HG03460 (cell line): ENCODE results near the gene TEF.

Experiments used
- ATAC-seq: cut with Tn5 transposase; IDR thresholded peaks from one replicate; pipeline ENCODE4 v1.9.1; 2021; ENCODE audit not compliant: unreplicated experiment

TEF gene

DNA sequence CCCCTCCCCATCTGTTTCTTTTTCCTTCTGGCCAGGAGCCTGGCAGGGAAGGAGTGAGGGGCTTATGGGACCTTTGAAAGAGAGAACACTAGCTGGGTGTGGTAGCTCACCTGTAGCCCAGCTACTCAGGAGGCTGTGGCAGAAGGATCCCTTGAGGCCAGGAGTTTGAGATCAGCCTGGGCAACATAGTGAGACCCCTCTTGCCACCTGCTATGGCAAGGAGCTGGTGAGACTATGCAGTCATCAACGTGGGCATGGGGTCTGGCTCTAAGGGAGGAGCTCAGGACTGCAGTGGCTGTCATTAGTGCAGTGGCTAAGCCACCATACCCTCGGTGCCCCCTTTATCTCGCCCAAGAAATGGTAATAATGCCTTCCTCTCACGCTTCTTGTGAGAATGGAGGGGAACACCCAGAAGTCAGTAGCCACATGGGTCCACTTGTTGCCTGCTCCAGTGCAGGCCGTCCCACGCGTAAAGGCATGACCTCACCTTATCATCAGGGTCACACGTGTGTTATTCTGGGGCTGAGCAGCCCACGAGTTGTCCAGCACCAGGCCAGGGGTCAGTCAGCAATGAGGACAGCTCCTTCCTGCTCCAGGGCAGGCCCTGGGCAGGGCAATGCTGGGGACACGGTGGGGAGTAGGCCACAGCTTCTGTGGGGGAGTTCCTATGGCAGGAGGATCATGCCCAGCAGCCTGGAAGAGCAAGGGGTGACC is 27.7 kb upstream of the TEF start:
- no peak for ATAC-seq

DNA sequence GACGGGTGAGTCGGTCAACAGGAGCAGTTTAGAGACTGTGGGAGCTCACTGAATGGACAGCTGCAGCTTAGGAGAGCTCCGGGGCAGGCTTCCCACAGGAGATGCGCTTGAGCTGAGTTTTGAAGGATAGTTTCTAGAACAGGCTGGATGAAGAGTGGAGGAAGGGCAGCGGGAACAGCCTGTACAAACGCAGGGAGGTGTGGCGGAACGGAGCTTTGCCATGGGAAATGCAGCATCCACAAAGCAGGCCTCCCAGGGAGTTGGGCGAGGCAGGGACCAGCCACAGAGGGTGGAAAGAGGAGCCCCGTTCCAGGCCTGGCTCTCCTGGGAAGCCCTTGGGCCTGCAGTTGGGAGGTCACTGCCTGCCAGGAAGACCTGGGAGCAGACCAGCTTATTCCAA is 26.8 kb upstream of the TEF start:
- no peak for ATAC-seq

DNA sequence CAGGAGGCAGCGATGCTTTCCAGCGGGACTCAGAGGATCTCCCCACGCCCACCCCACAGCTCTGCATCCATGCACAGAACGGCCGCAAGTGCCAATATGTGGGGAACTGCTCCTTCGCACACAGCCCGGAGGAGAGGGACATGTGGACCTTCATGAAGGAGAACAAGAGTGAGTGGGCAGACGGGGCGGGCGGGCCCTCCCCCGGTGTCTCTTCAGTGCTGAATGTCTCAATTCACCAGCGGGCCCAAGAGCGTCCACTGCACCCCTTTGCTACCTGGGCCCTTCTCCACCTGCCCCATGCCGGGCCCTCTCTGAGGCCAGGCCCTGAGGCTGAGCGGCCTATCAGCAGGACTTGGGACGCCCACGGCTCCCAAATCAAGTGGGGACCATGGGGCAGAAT is 25.8 kb upstream of the TEF start:
- ATAC-seq = no peak

DNA sequence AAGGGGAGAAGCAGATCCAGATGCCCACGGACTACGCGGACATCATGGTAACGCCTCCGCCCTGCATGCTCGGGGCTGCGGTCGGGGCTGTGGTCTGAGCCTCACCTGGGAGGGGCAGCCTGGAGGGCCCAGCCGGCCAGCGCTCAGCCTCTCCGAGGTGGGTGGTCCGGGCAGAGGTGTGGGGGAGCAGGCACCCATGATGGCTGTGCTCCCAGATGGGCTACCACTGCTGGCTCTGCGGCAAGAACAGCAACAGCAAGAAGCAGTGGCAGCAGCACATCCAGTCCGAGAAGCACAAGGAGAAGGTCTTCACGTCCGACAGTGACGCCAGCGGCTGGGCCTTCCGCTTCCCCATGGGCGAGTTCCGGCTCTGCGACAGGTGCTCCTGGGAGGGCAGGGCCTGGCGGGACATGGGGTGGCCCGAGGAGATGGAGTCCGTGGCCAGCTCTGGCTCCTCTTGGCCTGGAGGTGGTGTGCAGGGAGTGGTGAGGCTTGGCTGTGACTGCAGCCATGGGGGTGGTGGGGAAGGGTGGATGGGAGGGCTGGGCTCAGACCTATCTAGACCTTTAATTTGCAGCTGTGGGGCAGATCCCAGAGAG is 25.2 kb upstream of the TEF start:
- no peak for ATAC-seq

DNA sequence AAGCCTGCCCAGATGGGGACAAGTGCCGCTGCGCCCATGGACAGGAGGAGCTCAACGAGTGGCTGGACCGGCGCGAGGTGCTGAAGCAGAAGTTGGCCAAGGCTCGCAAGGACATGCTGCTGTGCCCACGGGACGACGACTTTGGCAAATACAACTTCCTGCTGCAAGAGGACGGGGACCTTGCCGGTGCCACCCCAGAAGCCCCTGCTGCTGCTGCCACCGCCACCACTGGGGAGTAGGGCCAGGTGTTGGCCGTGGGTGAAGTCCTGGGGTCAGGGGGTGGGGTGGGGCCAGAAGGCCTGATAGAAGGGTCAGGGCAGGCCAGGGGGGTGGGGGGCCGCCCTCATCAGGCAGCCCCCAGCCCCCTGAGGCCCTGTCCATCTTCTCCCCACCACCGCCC is 24.6 kb upstream of the TEF start:
- ATAC-seq = no peak

DNA sequence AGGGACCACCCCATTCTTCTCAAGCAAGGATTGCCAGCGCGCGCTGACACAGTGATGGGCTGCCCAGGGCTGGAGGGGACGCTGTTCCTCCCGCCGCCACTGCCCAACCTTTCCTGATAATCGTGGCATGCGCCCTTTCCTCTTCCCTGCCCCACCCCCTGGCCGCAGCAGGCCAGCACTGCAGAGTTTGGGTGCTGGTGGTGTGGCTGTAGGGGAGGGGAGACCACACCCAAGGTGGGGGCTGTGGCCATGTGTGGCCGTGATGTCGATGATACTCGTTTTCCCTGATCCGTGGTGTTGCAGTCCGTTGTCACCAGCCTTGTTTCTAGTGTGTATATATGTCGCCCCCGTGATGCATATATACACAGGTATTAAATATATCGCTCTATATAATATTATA is 22.8 kb upstream of the TEF start:
- no peak for ATAC-seq

DNA sequence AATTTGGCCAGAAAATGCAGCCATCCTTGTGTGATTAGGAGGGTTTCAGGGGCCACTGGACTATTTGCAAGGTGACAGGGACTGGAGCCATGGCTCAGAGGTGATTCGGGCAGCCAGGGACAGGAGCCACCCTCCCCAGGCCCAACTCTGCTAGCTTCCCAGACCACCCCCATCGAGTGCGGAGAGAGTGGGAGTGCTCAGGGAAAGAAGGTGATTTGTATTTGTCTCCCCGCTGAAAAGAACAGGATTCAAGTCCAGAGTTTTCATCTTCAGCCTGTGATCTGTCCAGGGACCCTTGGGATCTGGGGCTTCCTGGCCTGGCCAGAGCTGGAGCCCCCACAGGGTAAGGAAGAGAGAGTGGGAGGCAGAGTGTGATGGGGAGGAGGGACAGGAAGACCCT is 22.4 kb upstream of the TEF start:
- no peak for ATAC-seq

DNA sequence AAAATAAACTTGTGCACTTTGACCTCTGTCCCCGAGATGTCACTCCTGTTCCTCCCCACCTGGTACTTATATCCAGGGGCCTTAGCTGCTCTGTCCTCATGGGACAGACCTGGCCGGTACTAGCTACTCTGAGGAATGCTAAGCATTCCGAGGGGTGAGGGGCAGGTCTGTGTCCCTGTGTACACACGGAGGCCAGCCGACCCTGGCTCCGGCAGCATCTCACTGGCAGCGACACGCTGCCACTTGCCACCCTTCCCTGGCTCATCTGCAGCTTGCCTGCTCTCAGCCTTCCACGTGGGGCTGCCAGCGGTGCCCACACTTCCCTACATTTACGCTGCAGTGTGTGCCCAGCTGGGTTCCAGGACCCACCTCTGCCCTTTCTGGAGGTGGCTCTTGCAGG is 21.6 kb upstream of the TEF start:
- ATAC-seq = no peak

DNA sequence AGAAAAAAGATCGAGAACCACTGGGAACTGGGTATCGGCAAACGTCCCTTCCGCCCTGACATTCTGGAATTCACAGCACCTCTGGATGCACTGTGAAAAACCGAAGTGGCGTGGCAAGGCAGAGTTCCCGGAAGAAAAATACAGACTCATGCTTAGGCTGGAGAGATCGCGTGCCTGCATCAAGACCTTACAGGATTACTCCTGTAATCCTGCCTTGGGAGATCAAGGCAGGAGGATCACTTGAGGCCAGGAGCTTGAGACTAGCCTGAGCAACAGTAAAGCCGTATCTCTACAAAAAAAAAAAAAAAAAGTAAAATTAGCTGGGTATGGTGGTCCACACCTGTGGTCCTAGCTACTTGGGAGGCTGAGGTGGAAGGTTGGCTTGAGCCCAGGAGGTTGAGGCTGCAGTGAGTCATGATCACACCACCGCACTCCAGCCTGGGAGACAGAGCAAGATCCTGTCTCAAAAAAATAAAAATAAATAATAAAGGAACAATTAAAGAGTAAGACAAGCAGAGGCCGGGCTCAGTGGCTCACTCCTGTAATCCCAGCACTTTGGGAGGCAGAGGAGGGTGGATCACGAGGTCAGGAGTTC is 19.9 kb upstream of the TEF start:
- no peak for ATAC-seq

DNA sequence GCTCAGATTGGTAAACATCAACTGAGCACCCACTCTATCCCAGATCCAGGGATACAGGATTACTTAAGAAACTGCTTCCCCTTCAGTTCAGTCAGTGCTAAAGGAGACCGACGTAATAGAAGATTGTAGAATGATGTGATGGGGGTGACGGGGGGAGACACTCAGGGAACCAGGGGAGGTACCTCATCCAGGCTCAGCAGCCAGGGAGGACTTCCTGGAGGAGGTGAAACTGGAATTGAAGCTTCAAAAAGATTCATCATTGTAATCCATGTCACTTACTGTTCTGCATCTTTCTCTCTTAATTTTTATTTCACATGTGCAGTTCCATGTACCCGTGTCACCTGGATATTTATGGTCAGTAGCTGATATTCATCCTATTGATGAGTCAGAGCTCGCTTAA is 19.1 kb upstream of the TEF start:
- ATAC-seq = no peak

DNA sequence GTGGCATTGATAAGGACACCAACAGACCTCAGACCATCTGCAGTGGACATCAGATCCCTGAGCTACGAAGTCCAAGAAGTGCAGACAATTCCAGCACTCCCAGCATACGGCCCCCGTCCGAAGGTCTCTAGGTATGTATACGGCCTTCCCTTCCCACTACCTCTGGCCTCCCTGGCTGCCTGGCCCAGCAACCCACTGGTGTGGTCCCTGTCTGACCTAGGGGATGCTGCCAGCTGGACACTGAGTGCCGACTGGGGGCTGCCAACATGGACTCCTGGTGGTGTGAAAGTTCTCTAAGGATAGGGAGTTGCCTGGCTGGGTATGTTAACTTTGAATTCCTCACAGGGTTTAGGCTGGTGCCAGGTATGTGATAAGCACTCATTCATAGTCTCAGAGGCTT is 17.5 kb upstream of the TEF start:
- no peak for ATAC-seq

DNA sequence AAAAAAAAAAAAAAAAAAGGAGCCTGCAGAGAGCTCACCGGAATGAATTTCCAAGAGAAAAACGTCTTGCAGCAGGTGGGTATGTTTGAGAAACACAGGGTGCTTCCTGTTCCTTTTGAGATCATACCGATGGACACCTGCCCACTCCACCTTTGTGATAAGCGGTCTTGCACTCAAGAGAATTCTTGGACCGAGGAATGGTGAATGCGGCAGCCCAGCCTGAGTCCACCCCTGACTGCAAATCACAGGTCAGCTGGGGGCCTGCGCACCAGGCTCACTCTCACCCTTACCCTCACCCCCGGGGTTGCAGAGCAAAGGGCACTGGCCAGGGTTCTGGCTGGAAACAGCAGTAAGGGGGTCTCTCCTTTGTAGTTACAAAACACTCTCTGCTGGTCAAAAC is 16.8 kb upstream of the TEF start:
- ATAC-seq = no peak

DNA sequence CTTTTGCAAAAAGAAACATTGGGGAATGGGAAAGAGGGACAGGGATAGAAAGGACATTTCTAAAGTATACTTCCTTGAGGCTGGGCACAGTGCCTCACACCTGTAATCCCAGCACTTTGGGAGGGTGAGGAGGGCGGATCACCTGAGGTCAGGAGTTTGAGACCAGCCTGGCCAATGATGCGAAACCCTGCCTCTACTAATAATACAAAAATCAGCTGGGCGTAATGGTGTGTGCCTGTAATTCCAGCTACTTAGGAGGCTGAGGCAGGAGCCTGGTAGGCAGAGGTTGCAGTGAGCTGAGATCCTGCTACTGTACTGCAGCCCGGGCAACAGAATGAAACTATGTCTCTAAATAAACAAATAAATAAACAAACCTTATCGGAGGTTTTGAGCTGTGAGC is 16.3 kb upstream of the TEF start:
- no peak for ATAC-seq

DNA sequence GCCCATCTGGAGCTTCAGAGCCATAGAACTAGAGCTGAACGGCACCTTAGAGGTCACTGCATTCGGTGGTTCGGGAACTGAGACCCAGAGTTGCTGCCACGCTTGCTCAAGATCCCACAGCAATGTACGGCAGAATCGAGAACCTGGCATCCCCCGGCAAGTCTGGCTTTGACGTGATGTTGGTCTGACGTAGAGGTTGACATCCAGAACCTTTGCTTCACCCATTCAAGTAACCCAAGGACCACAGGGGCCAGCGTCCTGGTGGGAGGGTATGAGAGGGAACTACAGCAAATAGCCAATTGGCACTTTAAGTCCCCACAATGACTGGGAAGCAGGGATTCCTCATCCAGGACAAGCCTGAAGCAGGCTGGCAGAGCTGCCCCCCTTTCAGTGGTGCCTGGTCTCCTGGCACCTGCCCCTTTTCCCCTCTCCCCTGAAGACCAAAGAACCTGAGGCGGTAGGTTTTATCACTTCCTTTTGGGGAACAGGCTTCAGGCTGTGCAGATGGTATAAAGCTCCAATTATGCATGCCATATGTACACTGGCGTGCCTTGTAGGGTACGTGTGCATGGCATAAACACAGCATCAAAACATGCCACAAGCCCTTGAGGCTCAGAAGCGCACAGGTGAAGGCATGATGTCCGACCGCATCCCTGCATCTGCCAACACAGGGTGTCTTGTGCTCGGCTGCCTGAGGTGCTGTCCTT is 15.3 kb upstream of the TEF start:
- ATAC-seq = no peak

DNA sequence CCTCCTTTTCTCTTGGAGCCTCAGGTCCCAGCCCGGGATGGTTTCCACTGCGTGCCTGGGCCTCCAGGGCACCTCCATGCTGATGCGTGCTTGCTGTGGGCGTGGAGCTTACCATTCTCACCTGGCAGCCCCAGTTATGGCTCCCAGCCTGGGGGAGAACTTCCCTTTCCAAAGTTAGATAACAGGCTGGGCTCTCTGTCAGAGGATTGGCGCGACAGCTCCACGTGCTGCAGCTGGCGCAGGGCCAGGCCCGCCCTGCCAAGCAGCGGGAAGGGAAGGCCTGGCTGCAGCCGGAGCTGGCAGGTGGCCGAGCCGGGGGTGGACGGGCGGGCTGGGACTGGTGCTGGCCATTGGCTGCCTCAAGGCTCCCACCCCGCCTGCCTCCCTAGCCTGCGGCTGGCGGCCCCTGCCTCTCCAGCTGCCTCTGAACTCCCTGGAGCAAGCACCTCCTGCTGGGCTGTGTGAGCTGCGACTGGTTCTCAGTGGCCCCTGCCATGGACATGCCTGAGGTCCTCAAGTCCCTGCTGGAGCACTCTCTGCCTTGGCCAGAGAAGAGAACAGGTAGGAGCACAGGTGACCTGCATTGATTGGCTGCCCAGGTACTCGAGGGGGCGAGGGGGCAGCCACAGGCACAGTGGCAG is 14.6 kb upstream of the TEF start:
- no peak for ATAC-seq

DNA sequence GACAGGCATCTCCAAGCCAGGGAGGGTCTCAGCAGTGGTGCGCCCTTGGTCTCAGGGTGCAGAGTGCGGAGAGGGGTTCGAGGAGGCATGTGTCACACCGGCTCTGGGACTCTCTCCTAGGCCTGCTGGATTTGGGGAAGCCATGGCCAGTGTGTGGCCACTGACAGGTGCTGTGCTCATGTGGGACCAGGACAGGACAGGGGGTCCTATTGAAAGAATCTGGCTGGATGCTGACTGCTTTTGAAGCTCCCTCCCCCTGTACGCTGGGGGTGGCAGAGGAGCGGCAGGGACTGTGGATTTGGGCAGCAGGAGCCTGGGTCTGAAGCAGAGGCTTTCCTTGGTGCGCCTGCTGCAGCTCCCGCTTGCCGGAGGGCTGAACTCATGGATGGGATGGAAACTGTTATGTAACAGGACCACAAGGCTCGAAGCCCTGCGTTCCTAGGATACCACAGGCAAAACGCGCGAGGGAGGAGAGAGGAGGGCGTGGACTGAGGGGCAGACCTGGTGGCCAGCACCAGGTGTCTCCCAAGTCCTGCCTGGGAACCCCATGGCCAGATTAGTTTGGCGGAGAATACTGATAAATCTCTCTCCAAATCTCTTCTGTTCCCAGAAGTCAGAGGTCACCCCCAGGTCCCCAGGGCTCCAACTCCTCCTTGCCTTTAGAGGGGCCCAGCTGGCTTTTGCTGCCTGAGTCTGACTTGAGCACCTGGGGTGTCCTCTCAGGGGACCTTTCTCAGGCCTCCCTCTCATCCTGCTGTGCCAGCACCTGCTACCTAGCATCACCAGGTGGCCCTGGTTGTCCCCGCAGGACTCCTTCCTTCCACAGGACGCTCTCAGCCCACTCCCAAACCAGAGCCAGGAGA is 13.8 kb upstream of the TEF start:
- ATAC-seq = no peak

DNA sequence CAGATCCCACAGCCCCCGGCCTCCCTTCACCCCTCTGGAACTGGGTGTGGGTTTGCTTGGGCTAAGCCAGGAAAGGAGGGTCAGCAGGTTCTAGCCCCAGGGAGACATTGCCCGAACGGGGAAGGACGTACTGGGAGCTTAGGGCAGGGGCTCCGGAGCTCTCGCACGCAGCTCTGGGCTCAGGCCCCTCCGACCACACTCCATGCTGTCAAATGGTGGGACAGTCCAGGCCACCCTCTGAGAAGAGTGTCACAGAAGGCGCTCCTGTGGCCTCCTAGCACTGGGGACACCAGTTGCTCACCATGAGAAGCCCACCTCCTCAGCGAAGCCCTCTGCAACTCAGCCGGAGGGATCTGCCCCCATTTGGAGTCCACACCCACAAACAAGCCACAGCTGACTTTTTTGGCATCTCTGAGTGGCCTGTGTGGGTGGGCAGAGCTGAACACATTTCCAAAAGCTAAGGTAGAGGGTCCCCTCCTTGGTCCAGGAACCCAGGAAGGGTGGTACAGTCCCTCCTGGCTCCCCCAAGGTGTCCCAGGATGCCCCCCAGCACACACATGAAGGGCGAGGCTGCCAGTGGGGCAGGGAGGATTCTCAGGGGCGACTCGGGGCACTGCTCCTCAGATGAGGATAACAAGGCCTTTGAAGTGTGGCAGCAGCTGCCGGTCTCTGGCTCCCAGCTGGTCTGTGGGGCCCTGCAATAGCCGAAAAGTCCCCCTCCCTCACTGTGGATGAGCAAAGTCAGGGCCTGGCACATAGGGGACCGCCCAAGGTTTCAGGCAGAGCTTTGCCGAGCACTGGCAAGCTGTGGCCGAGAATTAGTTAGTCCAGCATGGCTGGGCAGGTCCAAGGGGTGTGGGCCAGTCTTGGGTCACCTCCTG is 13.0 kb upstream of the TEF start:
- ATAC-seq = no peak

DNA sequence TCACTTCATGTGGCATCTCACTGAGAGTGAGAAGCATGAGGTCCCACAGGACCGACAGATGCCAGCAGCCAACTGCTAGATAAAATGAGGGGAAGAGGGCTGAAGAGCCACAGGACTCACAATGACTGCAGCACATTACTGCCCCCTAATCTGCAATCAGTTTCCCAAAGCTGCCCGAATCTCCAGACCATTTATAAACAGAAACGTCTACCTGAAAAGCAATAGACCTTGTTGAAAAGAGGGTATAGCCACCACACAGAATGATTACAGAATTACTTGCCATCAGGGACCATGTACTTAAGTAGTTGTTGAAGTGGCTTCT is 12.4 kb upstream of the TEF start:
- no peak for ATAC-seq

DNA sequence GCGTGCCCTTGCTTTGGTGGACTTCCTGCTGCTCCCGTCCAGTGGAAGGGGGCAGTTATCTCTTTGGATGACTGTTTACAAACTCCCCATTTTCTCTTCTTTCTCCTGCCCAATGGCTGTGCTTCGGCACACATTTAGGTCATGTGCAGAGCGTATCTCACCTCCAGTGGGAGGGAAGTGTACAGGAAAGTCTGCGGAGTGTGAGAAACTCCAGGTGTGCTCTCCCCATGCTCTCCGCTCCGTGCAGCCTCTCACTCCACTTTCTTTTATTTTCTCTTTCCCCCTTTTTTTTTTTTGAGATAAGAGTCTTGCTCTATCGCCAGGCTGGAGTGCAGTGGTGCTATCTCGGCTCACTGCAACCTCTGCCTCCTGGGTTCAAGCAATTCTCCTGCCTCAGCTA is 11.9 kb upstream of the TEF start:
- no peak for ATAC-seq

DNA sequence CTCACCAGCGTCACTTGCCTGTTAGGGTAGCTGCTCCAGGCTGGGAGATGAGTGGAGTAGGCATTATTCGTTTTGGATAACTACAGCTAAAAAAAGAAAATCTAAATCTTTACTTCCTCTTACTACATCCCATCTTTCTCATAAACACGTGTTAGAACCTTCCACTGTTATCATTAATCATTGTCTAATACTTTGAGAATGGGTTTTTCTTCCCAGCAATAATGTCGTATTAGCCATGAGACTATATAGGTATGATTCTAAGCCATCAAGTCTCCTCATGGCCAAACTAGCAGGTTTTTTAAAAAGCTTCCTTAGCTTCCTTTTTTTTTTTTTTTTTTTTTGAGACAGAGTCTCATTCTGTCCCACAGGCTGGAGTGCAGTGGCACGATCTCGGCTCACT is 3.9 kb upstream of the TEF start:
- ATAC-seq = no peak
